NOMO-1 (cell line): Measurements from ENCODE around the gene IMPDH2.

Source experiments
- DNase-seq, 2 experiments: peaks; one replicate each; lab custom pipeline; 2025; ENCODE audit not compliant: unreplicated experiment in 2 of 2; lab: John Stamatoyannopoulos, UW

Gene IMPDH2

GRCh38 chr3:49028673-49029562, at the start of gene IMPDH2:
Gene IMPDH2, minus strand, starts transcription at chr3:49029398. Its CDS starts 48 bp downstream, at chr3:49029350.
- peak; percentile 90 to 97 for DNase-seq

- DNase-seq: no peak
These were observed 47.4 kb upstream of the IMPDH2 start for GRCh38 chr3:49076646-49077045.

GRCh38 chr3:49076116-49076515, 46.9 kb upstream of the IMPDH2 start:
- DNase-seq: no peak

- no peak for DNase-seq
These were observed 28.8 kb upstream of the IMPDH2 start for GRCh38 chr3:49058011-49058410.

GRCh38 chr3:49057268-49057667, 28.1 kb upstream of the IMPDH2 start:
- no peak for DNase-seq

GRCh38 chr3:49054344-49054862, 25.2 kb upstream of the IMPDH2 start:
- no peak for DNase-seq

- DNase-seq: peak; percentile 54 to 69
These were observed 24.3 kb upstream of the IMPDH2 start for GRCh38 chr3:49053543-49053942.

GRCh38 chr3:49035281-49035680, 6.1 kb upstream of the IMPDH2 start:
- DNase-seq: peak in 1 of 2 experiments; percentile 32

GRCh38 chr3:49034650-49035049, 5.5 kb upstream of the IMPDH2 start:
- no peak for DNase-seq

- DNase-seq: no peak
These were observed 3.6 kb upstream of the IMPDH2 start for GRCh38 chr3:49032646-49033304.

- no peak for DNase-seq
These were observed 1.1 kb upstream of the IMPDH2 start for GRCh38 chr3:49030321-49030720.

GRCh38 chr3:49029563-49029884, 326 bp upstream of the IMPDH2 start:
- DNase-seq: no peak

- no peak for DNase-seq
These were observed 913 bp downstream of the IMPDH2 start for GRCh38 chr3:49028298-49028672.

- no peak for DNase-seq
These were observed 1.6 kb downstream of the IMPDH2 start for GRCh38 chr3:49027634-49028033.

GRCh38 chr3:49026536-49026935, 2.7 kb downstream of the IMPDH2 start:
- DNase-seq: no peak

- DNase-seq: no peak
These were observed 3.2 kb downstream of the IMPDH2 start for GRCh38 chr3:49025793-49026520.

GRCh38 chr3:49025005-49025792, 4.0 kb downstream of the IMPDH2 start:
- DNase-seq: no peak

GRCh38 chr3:49024449-49024848, 4.7 kb downstream of the IMPDH2 start:
- DNase-seq: no peak

- DNase-seq: no peak
These were observed 5.4 kb downstream of the IMPDH2 start for GRCh38 chr3:49023775-49024174.

GRCh38 chr3:49022688-49023171, 6.5 kb downstream of the IMPDH2 start:
- peak in 1 of 2 experiments; percentile 24 for DNase-seq
